Measurements from ENCODE around the gene ADGRE2. TPM values are rescaled to one million over a fixed set of nuclear protein-coding genes. Genes with fewer than 3 reads are reported as not detected.
"Not testable (repeated sequence)": the region's sequence is repeated elsewhere in the genome, so short reads cannot be mapped to it uniquely, and the experiment has no call there.

Gene ADGRE2
- total RNA-seq, 1 experiment from 2014 or later = 8.0 TPM

GRCh38 chr19:14786421-14786851 is 8.1 kb upstream of the ADGRE2 start:
- DNase-seq (ENCODE audit: unreplicated experiment) = peak; percentile 43
- BruUV-seq (replicated peaks) = no TSS peak
- Mint-ChIP-seq H3K4me3 (ENCODE audit: unreplicated experiment) (no peak overlapping the region), H3K9me3 (ENCODE audit: unreplicated experiment) (no peaks in the 10 kb centered on the region), H3K27ac (ENCODE audit: low read depth, unreplicated experiment) (no peak overlapping the region), H3K36me3 (ENCODE audit: insufficient read depth, unreplicated experiment) (no peaks in the 10 kb centered on the region), H3K27me3 (ENCODE audit: insufficient read depth, unreplicated experiment) (no peaks in the 10 kb centered on the region), H3K4me1 (ENCODE audit: insufficient read depth, unreplicated experiment) (peaks cover 12% of the 10 kb centered on the region)
- intact Hi-C loops (cut with micrococcal nuclease) = loop anchor here (1.0 kb wide), 1 partner anchor 102 kb away; no protein-coding TSS in a partner anchor
- TF ChIP-seq, protein P1, sequence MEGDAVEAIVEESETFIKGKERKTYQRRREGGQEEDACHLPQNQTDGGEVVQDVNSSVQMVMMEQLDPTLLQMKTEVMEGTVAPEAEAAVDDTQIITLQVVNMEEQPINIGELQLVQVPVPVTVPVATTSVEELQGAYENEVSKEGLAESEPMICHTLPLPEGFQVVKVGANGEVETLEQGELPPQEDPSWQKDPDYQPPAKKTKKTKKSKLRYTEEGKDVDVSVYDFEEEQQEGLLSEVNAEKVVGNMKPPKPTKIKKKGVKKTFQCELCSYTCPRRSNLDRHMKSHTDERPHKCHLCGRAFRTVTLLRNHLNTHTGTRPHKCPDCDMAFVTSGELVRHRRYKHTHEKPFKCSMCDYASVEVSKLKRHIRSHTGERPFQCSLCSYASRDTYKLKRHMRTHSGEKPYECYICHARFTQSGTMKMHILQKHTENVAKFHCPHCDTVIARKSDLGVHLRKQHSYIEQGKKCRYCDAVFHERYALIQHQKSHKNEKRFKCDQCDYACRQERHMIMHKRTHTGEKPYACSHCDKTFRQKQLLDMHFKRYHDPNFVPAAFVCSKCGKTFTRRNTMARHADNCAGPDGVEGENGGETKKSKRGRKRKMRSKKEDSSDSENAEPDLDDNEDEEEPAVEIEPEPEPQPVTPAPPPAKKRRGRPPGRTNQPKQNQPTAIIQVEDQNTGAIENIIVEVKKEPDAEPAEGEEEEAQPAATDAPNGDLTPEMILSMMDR (IDR thresholded peaks at IDR 0.05; ENCODE audit: unreplicated experiment) = peak; percentile 92
- ChIA-PET CTCF (interaction anchor here (0.6 to 3.3 kb wide), 34 partner anchors 10 to 853 kb away, joined by 3 to 36 read pairs (median 4); partner anchors contain the start of gene OR7A17), POLR2A (interaction anchor here (1.7 kb wide), 1 partner anchor 10 kb away, joined by 5 read pairs; no protein-coding TSS in a partner anchor)

DNA sequence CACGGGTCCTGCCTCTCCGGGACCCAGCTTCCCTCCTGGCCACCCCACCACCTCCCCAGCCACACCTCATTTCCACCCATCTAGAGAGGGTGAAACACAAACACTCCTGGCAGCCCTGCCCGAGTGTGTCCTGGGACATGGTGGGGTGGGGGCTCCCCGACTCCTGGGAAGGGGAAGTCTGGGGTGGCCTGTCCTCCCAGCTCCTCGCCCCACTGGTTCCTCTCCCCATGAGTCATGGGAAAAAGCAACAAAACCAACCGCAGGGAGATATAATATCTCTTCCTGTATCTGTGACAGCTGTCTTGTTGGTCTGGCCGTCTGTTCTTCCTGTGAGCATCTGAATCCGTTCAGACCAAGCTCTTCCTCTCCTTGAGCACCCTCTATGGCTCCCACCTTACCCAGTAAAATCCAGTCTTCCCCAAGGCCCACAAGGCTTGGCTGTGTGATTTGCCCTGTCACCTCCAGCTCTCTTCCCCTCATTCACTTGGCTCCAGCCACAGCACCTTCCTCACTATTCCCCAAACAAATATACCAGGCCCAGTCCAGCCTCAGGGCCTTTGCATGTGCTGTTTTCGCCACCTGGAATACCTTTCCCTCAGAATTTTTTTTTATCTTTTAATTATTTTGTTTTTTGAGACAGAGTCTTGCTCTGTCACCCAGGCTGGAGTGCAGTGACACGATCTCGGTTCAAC is 6.9 kb upstream of the ADGRE2 start:
- not testable (repeated sequence) for H3K9me3 Mint-ChIP-seq (ENCODE audit: unreplicated experiment); H3K27me3 Mint-ChIP-seq (ENCODE audit: insufficient read depth, unreplicated experiment); BruUV-seq (replicated peaks); H3K36me3 Mint-ChIP-seq (ENCODE audit: insufficient read depth, unreplicated experiment)
- Mint-ChIP-seq H3K4me3 (ENCODE audit: unreplicated experiment) (peak overlapping the region; percentile 51), H3K4me1 (ENCODE audit: insufficient read depth, unreplicated experiment) (peaks cover 12% of the 10 kb centered on the region), H3K27ac (ENCODE audit: low read depth, unreplicated experiment) (peak overlapping the region; percentile 89)
- ChIA-PET CTCF (interaction anchor here (0.6 to 3.3 kb wide), 12 partner anchors 10 to 349 kb away, joined by 3 to 36 read pairs (median 4); no protein-coding TSS in a partner anchor), POLR2A (interaction anchor here (1.7 kb wide), 1 partner anchor 8 kb away, joined by 5 read pairs; no protein-coding TSS in a partner anchor)
- intact Hi-C loops (cut with micrococcal nuclease) = loop anchor here (2.0 kb wide), 1 partner anchor 210 kb away; no protein-coding TSS in a partner anchor
- DNase-seq (ENCODE audit: unreplicated experiment) = peak; percentile 92

DNA sequence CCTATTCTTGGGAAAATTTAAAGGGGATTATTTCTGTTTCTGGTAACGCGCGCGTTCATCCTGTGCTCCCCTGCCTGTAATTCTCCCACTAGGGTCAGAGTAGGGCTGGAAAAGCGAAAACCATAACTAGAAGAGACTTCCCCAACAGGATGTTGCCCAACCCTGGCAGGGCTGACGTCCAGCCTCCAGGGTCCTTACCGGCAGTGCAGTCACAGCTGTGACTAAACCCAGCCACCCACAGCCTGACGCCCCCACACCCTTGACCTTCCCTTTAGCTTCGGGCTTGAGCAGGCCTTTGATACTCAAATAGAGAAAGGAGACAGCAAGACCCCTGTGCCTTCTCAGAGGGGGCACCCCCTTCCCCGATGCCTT is 6.4 kb upstream of the ADGRE2 start:
- peak overlapping the region; percentile 51 for H3K4me3 Mint-ChIP-seq (ENCODE audit: unreplicated experiment)
- H3K9me3 Mint-ChIP-seq (ENCODE audit: unreplicated experiment); H3K36me3 Mint-ChIP-seq (ENCODE audit: insufficient read depth, unreplicated experiment); H3K27me3 Mint-ChIP-seq (ENCODE audit: insufficient read depth, unreplicated experiment); BruUV-seq (replicated peaks): not testable (repeated sequence)
- CTCF ChIA-PET = interaction anchor here (0.8 to 3.3 kb wide), 3 partner anchors 9 to 211 kb away, joined by 4 to 36 read pairs (median 5); no protein-coding TSS in a partner anchor
- H3K27ac Mint-ChIP-seq (ENCODE audit: low read depth, unreplicated experiment) = peak overlapping the region; percentile 89
- intact Hi-C loops (cut with micrococcal nuclease) = loop anchor here (2.0 kb wide), 1 partner anchor 210 kb away; no protein-coding TSS in a partner anchor
- POLR2A ChIA-PET = interaction anchor here (1.7 kb wide), 1 partner anchor 8 kb away, joined by 5 read pairs; no protein-coding TSS in a partner anchor
- H3K4me1 Mint-ChIP-seq (ENCODE audit: insufficient read depth, unreplicated experiment) = peaks cover 12% of the 10 kb centered on the region
- DNase-seq (ENCODE audit: unreplicated experiment) = peak; percentile 90

- H3K27ac Mint-ChIP-seq (ENCODE audit: low read depth, unreplicated experiment); CTCF ChIA-PET; BruUV-seq (replicated peaks); H3K36me3 Mint-ChIP-seq (ENCODE audit: insufficient read depth, unreplicated experiment); intact Hi-C loops (cut with micrococcal nuclease); DNase-seq (ENCODE audit: unreplicated experiment); H3K9me3 Mint-ChIP-seq (ENCODE audit: unreplicated experiment); POLR2A ChIA-PET; H3K4me3 Mint-ChIP-seq (ENCODE audit: unreplicated experiment); H3K27me3 Mint-ChIP-seq (ENCODE audit: insufficient read depth, unreplicated experiment): not testable (repeated sequence)
- H3K4me1 Mint-ChIP-seq (ENCODE audit: insufficient read depth, unreplicated experiment) = peaks cover 12% of the 10 kb centered on the region
These were observed 5.1 kb upstream of the ADGRE2 start for GRCh38 chr19:14783410-14783998.

DNA sequence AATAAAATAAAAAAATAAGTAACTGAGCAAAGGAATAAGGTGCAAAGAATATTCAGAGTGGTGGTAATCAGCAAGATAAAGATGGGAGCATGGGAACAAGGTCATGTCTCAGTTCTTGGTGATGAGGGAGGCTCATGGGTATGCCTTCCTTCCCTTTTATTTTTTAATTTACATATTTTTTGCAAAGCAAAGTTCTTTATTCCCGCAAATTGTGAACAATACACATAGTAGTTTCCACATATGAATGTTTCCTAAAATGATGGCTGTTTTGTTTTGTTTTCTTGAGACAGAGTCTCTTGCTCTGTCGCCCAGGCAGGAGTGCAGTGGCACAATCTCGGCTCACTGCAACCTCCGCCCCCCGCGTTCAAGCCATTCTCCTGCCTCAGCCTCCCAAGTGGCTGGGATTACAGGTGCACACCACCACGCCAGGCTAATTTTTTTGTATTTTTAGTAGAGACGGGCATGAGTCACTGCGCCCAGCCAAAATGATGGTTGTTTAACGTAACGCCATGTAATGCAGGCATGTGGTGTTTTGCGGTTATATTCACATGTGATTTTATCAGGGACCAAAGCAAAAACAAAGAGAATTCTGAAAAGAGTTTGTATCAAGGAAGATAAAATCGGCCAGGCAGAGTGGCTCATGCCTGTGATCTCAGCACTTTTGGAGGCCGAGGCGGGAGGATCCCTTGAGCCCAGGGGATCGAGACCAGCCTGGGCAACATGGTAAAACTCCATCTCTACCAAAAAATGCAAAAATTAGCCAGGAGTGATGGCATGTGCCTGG is 4.5 kb upstream of the ADGRE2 start:
- POLR2A ChIA-PET = no interaction called here
- peaks cover 12% of the 10 kb centered on the region for H3K4me1 Mint-ChIP-seq (ENCODE audit: insufficient read depth, unreplicated experiment)
- intact Hi-C loops (cut with micrococcal nuclease) = no loop called here
- CTCF ChIA-PET = interaction anchor here (0.7 kb wide), 1 partner anchor 593 kb away, joined by 3 read pairs; no protein-coding TSS in a partner anchor
- H3K27ac Mint-ChIP-seq (ENCODE audit: low read depth, unreplicated experiment) = no peak overlapping the region
- H3K4me3 Mint-ChIP-seq (ENCODE audit: unreplicated experiment) = no peak overlapping the region
- no TSS peak for BruUV-seq (replicated peaks)
- TF ChIP-seq, protein P1 (IDR thresholded peaks at IDR 0.05; ENCODE audit: unreplicated experiment) = no peak
- H3K36me3 Mint-ChIP-seq (ENCODE audit: insufficient read depth, unreplicated experiment) = no peaks in the 10 kb centered on the region
- no peaks in the 10 kb centered on the region for H3K9me3 Mint-ChIP-seq (ENCODE audit: unreplicated experiment)
- no peak for DNase-seq (ENCODE audit: unreplicated experiment)
- H3K27me3 Mint-ChIP-seq (ENCODE audit: insufficient read depth, unreplicated experiment) = no peaks in the 10 kb centered on the region

DNA sequence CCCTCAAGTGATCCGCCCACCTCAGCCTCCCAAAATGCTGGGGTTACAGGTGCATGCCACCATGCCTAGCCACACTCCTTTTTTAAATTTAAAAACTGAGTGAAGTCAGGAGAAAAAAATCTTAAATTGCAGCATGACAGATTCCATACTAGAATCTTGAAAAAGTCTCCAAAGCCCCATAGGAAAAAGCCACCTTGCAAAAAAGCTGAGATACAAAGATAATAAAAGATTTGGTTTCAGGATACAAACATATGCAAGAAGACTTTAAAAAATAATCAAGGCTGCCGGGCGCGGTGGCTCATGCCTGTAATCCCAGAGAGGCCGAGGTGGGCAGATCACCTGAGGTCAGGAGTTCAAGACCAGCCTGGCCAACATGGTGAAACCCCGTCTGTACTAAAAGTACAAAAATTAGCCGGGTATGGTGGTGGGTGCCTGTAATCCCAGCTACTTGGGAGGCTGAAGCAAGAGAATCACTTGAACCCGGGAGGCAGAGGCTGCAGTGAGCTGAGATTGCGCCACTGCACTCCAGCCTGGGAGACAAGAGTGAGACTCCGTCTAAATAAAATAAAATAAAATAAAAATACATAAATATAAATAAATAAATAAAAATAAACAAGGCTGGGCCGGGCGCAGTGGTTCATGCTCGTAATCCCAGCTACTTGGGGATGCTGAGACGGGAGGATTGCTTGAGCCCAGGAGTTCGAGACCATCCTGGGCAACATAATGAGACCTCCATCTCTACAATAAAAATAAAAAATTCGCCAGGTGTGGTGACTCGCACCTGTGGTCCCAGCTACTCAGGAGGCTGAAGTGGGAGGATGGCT is 3.6 kb upstream of the ADGRE2 start:
- H3K36me3 Mint-ChIP-seq (ENCODE audit: insufficient read depth, unreplicated experiment); H3K9me3 Mint-ChIP-seq (ENCODE audit: unreplicated experiment); BruUV-seq (replicated peaks); H3K4me3 Mint-ChIP-seq (ENCODE audit: unreplicated experiment); DNase-seq (ENCODE audit: unreplicated experiment); H3K27ac Mint-ChIP-seq (ENCODE audit: low read depth, unreplicated experiment); POLR2A ChIA-PET; intact Hi-C loops (cut with micrococcal nuclease); H3K27me3 Mint-ChIP-seq (ENCODE audit: insufficient read depth, unreplicated experiment): not testable (repeated sequence)
- peaks cover 12% of the 10 kb centered on the region for H3K4me1 Mint-ChIP-seq (ENCODE audit: insufficient read depth, unreplicated experiment)
- CTCF ChIA-PET = interaction anchor here (0.5 to 0.7 kb wide), 3 partner anchors 207 to 592 kb away, joined by 3 to 4 read pairs (median 3); no protein-coding TSS in a partner anchor
